Measurements from ENCODE around the gene SUGCT.

DNA sequence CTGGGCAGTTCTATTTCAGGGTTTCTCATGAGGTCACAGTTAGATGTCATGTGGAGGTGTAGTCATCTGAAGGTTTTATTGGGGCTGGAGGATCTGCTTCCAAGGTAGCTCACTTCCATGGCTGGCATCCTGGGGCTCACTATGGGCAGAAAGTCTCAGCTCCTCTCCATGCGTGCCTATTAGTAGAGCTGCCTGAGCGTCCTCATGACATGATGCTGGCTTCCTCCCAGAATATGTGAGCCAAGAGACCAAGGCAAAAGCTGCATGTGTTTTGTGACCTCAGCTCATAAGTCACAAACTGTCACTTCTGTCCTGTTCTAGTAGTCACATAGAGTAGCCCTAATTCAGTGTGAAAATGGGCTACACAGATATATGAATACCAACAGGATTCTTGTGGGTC, 524.4 kb downstream of the SUGCT start:
- no peak for TF ChIP-seq POLR2AphosphoS5 (IDR thresholded peaks at IDR 0.05; ENCODE audit: low read depth, low read length)
- TF ChIP-seq, protein P1, sequence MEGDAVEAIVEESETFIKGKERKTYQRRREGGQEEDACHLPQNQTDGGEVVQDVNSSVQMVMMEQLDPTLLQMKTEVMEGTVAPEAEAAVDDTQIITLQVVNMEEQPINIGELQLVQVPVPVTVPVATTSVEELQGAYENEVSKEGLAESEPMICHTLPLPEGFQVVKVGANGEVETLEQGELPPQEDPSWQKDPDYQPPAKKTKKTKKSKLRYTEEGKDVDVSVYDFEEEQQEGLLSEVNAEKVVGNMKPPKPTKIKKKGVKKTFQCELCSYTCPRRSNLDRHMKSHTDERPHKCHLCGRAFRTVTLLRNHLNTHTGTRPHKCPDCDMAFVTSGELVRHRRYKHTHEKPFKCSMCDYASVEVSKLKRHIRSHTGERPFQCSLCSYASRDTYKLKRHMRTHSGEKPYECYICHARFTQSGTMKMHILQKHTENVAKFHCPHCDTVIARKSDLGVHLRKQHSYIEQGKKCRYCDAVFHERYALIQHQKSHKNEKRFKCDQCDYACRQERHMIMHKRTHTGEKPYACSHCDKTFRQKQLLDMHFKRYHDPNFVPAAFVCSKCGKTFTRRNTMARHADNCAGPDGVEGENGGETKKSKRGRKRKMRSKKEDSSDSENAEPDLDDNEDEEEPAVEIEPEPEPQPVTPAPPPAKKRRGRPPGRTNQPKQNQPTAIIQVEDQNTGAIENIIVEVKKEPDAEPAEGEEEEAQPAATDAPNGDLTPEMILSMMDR (IDR thresholded peaks at IDR 0.05), result no peak

Measured in SK-N-SH (cell line).